ENCODE data around the gene CALML4.

DNA sequence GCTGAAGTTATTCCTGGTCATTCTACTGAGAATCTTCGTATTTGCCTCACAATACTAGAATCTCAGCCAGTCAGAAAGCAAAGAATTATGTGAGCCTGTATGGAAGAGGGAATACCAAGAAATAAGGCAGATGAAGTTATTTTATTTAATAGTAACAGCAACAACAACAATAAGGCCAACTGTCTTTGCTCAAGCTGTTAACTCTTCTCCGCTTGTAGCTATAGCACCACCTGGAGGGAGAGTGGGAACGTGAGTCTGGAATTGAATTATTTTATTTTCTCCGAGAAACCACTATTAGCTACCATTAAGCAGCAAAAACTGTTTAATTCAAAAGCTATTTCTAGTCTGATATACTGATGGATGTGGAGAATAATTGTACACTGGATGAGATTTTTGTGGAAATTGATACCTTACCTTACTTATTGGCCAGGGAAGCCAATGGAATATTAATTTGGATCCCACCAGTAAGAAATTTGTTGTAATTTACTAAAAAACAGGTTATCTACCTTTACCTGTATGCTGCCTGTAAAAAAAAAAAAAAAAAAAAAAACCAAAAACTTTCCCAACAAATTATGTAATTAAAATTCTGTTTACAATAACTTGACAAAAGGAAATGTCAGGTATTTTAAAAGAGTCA is 50.1 kb downstream of the CALML4 start:
- TF ChIP-seq EZH2 (IDR thresholded peaks at IDR 0.05) (no peak), POLR2AphosphoS5 (IDR thresholded peaks at IDR 0.05; ENCODE audit: borderline replicate concordance, low read depth, low read length) (no peak), FOXP2 (optimal IDR thresholded peaks at IDR 0.05; ENCODE audit: control extremely low read depth, extremely low read length, insufficient read depth) (no peak)

All from SK-N-MC (cell line).